Activated CD4-positive, alpha-beta T cell treated with anti-CD3 and anti-CD28 coated beads for 36 hours (primary cell): ENCODE results near the gene ADAMTS15. TPM values are rescaled to one million over a fixed set of nuclear protein-coding genes. Genes with fewer than 3 reads are reported as not detected.

Source experiments
- ATAC-seq: fragments of 200-7000 bp; cut with Tn5 transposase; one replicate; pipeline ENCODE4 v1.10.0; 2021; ENCODE audit warnings: mild to moderate bottlenecking, moderate library complexity
- CTCF ChIA-PET: fragments of 350-600 bp; sonication (Branson Sonifier 250); formaldehyde crosslinking; loops from one replicate; lab custom pipeline; 2021; ENCODE audit warnings: antibody characterized with exemption; lab: Charles Lee
- POLR2A ChIA-PET: fragments of 350-600 bp; sonication (Branson Sonifier 250); formaldehyde crosslinking; loops from one replicate; lab custom pipeline; 2021; ENCODE audit warnings: antibody characterized with exemption, inconsistent platforms; lab: Charles Lee
- DNase-seq: peaks from one replicate; pipeline ENCODE4 v3.0.0-alpha.2; 2020
- H3K27ac Mint-ChIP-seq: one replicate; pipeline ENCODE4 v1.8.0; 2021; ENCODE audit warnings: mixed read lengths
- H3K27me3 Mint-ChIP-seq: one replicate; pipeline ENCODE4 v1.8.0; 2021; ENCODE audit warnings: mixed read lengths
- H3K36me3 Mint-ChIP-seq: one replicate; pipeline ENCODE4 v1.8.0; 2021; ENCODE audit warnings: low read depth, mixed read lengths
- H3K4me1 Mint-ChIP-seq: one replicate; pipeline ENCODE4 v1.8.0; 2021; ENCODE audit warnings: mixed read lengths
- H3K4me3 Mint-ChIP-seq: one replicate; pipeline ENCODE4 v1.8.0; 2021; ENCODE audit warnings: mild to moderate bottlenecking, moderate library complexity, mixed read lengths
- H3K9me3 Mint-ChIP-seq: one replicate; pipeline ENCODE4 v1.8.0; 2021; ENCODE audit warnings: low read depth, mixed read lengths
- intact Hi-C, 2 experiments: fragments of 100-400 bp; cut with DNase I in 1 of 2; cut with micrococcal nuclease in 1 of 2; formaldehyde crosslinking; loops; one replicate each; pipeline versions ENCODE4 v1.14.2 to v1.15.1; 2022 to 2024; cut with DNase I, micrococcal nuclease
- total RNA-seq, 2 experiments: library from RNA; stranded (reverse); gene quantifications; one replicate each; pipeline ENCODE4 v1.2.3, GENCODE V29; 2021

The ADAMTS15 gene
- total RNA-seq, 2 experiments from 2014 or later, result not detected

DNA sequence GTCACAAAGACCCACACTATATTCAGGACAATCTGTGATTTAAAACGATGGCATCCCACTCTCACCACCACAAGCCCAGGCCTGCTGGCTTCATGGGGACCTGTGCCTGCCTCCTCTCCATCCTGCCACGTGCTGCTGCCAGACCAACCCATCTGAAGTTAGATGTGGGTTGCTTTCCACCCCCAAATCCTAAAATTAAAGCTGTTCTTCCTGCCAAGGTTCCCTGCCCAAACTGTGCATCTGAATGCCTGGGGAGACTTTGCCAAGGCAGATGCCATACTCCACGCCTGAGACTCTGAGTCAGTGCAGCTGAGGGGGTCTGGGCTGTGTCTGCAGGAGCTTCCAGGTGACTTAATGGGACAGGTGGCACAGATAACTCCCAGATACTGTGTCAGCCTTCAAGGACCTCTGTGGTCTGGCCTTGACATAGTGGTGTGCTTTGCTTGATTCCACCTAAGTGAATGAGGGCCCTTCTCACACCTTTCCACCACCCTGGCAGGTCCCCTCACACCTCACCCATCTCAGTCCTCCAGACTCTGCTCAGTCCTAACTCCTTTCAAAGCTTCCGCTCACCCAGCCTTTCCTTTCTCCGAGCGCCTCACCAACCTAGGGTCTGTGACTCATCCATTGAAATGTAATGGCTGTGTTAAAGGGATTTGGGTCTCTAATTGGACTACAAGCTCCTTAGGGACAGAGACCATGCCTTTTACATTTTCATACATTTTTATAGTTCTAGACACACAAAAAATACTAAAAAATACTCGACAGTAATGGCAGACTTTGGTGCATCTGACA is 38.7 kb upstream of the ADAMTS15 start:
- ChIA-PET CTCF (interaction anchor here (1.0 to 1.5 kb wide), 2 partner anchors 10 to 21 kb away, joined by 3 to 5 read pairs; no protein-coding TSS in a partner anchor), POLR2A (no interaction called here)
- intact Hi-C loops, result loop anchor here in 1 of 2 experiments (5.0 kb wide), 1 partner anchor 197 kb away; no protein-coding TSS in a partner anchor
- no peak overlapping the region for H3K27ac Mint-ChIP-seq
- H3K36me3 Mint-ChIP-seq, result no peaks in the 10 kb centered on the region
- no peak for DNase-seq
- H3K9me3 Mint-ChIP-seq, result no peaks in the 10 kb centered on the region
- no peak overlapping the region for H3K4me3 Mint-ChIP-seq
- H3K27me3 Mint-ChIP-seq, result peaks cover 12% of the 10 kb centered on the region
- H3K4me1 Mint-ChIP-seq, result no peaks in the 10 kb centered on the region
- ATAC-seq, result no peak

DNA sequence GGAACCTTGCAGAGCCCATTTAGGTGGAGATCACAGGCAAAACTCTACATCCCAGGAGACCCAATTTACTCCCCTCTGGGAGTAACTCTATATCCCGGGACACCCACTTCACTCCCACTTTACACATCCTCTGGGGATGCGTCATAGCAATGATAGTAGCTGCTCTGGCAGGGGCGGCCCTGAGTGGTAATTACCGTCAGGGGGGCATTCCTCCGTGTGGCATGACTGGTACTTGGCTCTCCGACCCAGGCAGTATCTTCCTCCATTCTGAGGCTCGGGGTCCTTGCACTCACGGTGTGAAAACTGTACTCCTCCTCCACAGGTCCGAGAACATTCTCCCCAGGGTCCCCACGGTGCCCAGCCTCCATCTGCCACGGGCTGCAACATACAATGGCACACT is 37.2 kb upstream of the ADAMTS15 start:
- CTCF ChIA-PET, result interaction anchor here (1.5 kb wide), 1 partner anchor 11 kb away, joined by 3 read pairs; no protein-coding TSS in a partner anchor
- DNase-seq, result no peak
- H3K4me3 Mint-ChIP-seq, result no peak overlapping the region
- ATAC-seq, result no peak
- no peaks in the 10 kb centered on the region for H3K4me1 Mint-ChIP-seq
- H3K27me3 Mint-ChIP-seq, result peaks cover 13% of the 10 kb centered on the region
- POLR2A ChIA-PET, result no interaction called here
- intact Hi-C loops, result loop anchor here in 1 of 2 experiments (5.0 kb wide), 1 partner anchor 199 kb away; no protein-coding TSS in a partner anchor
- no peak overlapping the region for H3K27ac Mint-ChIP-seq
- no peaks in the 10 kb centered on the region for H3K9me3 Mint-ChIP-seq
- no peaks in the 10 kb centered on the region for H3K36me3 Mint-ChIP-seq

DNA sequence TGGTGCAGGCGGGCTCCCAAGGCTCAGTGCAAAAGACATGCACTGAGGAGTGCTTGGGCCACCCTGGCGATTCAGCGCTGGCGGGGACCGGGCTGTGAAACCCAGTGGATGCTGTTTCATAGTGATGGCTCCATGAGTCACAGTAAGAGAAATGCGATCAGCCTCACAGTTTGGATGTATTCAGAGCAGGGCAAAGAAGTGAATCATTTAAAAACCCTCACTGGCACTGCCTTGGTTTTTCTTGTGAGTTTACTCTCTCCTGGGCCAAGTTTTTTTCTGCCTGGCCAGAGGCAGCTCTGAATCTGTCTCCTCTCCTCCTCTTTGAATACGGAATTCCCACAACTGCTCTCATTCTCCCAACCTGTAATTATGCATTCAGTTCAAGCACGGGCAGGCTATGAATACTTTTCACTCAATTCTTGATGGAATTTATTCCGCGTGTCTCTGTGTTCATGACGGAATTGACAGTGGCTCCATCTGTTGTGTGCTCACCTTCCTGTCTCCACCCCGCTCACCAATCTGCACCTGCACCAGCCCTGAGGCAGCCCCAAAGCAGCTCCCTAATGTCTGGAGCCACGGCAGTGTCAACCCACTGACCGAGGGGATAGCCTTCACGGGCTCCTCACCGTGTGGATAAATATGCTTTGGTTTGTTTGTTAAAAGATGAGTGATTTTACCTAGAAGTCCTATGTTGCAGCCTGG is 34.9 kb upstream of the ADAMTS15 start:
- Mint-ChIP-seq H3K4me3 (no peak overlapping the region), H3K9me3 (no peaks in the 10 kb centered on the region), H3K4me1 (no peaks in the 10 kb centered on the region), H3K27ac (no peak overlapping the region), H3K27me3 (peaks cover 13% of the 10 kb centered on the region), H3K36me3 (no peaks in the 10 kb centered on the region)
- POLR2A ChIA-PET, result no interaction called here
- CTCF ChIA-PET, result interaction anchor here (0.6 kb wide), 1 partner anchor 449 kb away, joined by 4 read pairs; no protein-coding TSS in a partner anchor
- peak; percentile 46 for DNase-seq
- peak; percentile 92 for ATAC-seq
- intact Hi-C loops, result loop anchor here in 1 of 2 experiments (5.0 kb wide), 1 partner anchor 201 kb away; no protein-coding TSS in a partner anchor

DNA sequence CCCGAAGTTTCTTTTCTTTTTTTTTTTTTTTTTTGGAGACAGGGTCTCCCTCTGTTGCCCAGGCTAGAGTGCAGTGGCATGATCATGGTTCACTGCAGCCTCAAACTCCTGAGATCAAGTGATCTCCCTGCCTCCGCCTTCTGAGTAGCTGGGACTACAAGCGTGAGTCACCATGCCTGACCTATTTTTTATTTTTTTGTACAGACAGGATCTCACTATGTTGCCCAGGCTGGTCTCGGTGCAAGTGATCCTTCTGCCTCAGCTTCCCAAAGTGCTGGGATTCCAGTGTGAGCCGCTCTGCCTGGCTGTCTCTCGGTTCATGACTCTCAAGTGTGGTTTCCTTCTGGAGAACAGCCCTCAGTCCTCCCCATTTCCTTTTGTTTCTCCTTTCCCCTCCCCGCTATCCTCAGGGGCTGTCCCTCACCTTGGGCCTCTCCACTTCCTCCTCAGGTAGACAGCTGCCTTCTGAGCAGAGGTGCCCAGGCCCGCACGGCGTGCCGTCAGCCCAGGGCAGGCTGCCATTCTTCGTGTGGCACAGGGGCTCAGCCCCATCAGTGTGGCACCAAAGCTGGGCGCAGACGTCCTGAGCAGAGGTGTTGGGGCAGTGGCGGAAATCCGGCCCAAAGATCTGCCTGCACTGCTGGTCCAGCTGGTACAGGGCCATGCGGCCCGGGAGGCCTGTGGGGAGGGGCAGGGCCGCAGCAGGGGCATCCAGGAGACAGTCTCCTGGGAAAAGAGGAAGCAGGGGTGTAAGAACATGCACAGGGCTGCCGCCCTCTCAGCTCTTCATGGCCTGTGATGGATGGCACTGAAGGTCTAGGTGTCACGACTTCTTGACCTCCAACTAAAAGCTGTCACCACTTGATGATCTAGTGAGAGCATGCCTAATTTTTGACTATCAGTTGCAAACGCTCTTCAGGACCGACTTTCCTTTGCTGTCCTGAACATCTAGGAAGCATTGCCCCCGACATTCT is 34.1 kb upstream of the ADAMTS15 start:
- H3K9me3 Mint-ChIP-seq, result no peaks in the 10 kb centered on the region
- no peak overlapping the region for H3K27ac Mint-ChIP-seq
- H3K27me3 Mint-ChIP-seq, result peaks cover 13% of the 10 kb centered on the region
- POLR2A ChIA-PET, result no interaction called here
- intact Hi-C loops, result loop anchor here in 1 of 2 experiments (5.0 kb wide), 1 partner anchor 202 kb away; no protein-coding TSS in a partner anchor
- H3K4me3 Mint-ChIP-seq, result no peak overlapping the region
- H3K36me3 Mint-ChIP-seq, result no peaks in the 10 kb centered on the region
- ATAC-seq (no peak), DNase-seq (no peak)
- H3K4me1 Mint-ChIP-seq, result no peaks in the 10 kb centered on the region
- CTCF ChIA-PET, result no interaction called here

DNA sequence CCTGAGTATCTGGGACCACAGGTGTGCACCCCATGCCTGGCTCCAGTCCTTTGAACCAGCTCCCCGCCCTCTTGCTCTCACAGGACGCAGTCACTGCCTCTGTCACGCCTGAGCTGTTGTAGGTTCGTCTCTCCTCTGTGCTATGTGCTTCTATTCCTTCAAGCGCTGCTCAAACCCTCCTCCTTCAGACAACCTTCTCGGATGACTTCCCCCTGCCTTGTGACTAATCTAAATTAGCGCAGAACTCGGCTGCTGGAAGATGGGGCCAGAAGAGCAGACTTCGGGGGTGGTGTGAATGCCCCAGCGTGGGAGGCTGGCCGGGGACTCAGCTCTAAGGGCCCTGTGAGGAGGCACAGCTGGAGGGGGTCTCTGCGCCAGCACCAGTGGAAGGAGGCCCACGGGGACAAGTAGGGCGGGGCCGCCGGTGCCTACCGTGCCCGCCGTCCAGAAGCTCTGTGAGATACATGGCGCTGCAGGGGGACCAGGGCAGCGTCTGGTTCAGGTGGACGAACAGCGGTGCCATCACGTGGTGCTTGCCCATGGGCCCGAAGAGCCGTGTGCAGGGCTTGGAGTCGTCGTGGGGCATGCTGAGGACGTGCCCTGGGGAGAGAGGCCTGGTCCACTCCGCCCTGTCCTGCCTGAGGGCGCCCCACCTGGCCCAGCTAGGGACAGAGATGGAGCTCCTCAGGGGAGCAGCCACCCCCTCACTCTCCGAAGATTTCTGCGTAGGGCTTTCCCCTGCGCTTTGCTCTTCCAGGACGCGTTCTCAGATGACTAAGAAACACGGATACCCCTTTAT is 32.5 kb upstream of the ADAMTS15 start:
- Mint-ChIP-seq H3K27me3 (peaks cover 8% of the 10 kb centered on the region), H3K9me3 (no peaks in the 10 kb centered on the region), H3K4me3 (no peak overlapping the region), H3K4me1 (no peaks in the 10 kb centered on the region), H3K36me3 (no peaks in the 10 kb centered on the region), H3K27ac (no peak overlapping the region)
- no peak for DNase-seq
- ATAC-seq, result no peak
- intact Hi-C loops, result no loop called here
- CTCF ChIA-PET, result no interaction called here
- POLR2A ChIA-PET, result no interaction called here

DNA sequence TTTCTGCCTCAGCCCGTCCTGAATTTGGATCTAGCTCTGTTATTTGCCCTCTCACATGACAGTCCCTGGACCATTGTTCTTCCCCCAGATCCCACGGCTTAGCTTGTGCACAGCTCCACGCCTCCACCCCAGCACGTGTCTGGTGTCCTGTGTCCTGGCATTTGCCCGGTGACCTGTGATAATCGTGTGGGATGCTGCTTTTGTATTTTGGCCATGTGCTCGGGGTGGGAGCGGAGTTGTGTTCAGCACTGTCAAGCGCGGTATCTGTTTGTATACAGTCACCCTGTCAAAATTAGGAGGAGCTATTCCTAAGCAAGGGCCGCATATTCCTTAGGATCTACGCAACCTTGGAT is 31.9 kb upstream of the ADAMTS15 start:
- H3K4me1 Mint-ChIP-seq, result no peaks in the 10 kb centered on the region
- POLR2A ChIA-PET, result no interaction called here

DNA sequence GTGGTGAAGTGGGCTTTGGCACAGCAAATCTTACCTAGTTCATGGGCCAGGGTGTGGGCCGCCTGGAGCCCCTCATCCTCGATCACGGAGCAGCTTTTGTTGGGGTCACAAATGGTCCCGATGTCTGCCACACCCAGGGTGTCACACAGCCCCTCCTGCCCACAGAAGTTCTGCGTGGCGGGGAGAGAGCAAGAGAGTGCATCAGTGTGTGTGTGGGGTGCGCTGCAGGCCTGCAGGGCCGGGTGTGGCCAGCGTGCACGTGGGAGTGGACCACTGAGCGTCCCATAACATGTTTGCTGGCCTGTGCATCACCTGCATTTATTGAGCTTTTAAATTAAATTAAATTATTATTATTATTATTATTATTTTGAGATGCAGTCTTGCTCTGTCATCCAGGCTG is 31.5 kb upstream of the ADAMTS15 start:
- POLR2A ChIA-PET, result no interaction called here
- H3K36me3 Mint-ChIP-seq, result no peaks in the 10 kb centered on the region
- CTCF ChIA-PET, result interaction anchor here (1.9 kb wide), 1 partner anchor 445 kb away, joined by 6 read pairs; no protein-coding TSS in a partner anchor

More for the DNA sequence above, 31.9 kb upstream of the ADAMTS15 start:
- DNase-seq (no peak), ATAC-seq (no peak)
- Mint-ChIP-seq H3K27me3 (peaks cover 5% of the 10 kb centered on the region), H3K36me3 (no peaks in the 10 kb centered on the region), H3K9me3 (no peaks in the 10 kb centered on the region), H3K4me3 (no peak overlapping the region), H3K27ac (no peak overlapping the region)
- CTCF ChIA-PET, result no interaction called here
- intact Hi-C loops, result no loop called here

DNA sequence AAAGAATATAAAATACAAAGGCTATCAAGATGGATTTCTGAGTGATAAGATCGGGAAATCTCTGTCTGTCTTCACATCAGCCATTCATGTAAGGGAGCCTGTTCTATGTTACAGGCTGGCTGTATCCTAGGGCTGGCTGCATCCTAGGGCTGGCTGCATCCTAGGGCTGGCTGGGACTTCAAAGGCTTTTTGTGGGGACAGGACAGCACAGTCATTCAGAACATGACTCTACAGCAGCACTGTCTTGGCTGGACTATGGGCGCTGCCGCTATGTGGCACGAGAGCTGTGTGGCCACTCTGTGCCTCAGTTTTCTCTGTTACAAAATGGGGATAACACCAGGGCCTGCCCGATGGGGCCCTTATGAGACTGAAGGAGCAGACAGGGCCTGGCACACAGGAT is 30.2 kb upstream of the ADAMTS15 start:
- ATAC-seq, result no peak
- Mint-ChIP-seq H3K4me3 (no peak overlapping the region), H3K27me3 (peaks cover 5% of the 10 kb centered on the region), H3K9me3 (no peaks in the 10 kb centered on the region), H3K27ac (no peak overlapping the region), H3K36me3 (no peaks in the 10 kb centered on the region), H3K4me1 (no peaks in the 10 kb centered on the region)
- POLR2A ChIA-PET, result no interaction called here
- CTCF ChIA-PET, result interaction anchor here (1.9 kb wide), 1 partner anchor 444 kb away, joined by 6 read pairs; no protein-coding TSS in a partner anchor
- intact Hi-C loops, result no loop called here
- DNase-seq, result no peak

More for the DNA sequence above, 31.5 kb upstream of the ADAMTS15 start:
- intact Hi-C loops, result no loop called here
- peaks cover 5% of the 10 kb centered on the region for H3K27me3 Mint-ChIP-seq
- ATAC-seq, result no peak
- H3K27ac Mint-ChIP-seq, result no peak overlapping the region
- no peak for DNase-seq
- no peaks in the 10 kb centered on the region for H3K9me3 Mint-ChIP-seq
- no peaks in the 10 kb centered on the region for H3K4me1 Mint-ChIP-seq
- H3K4me3 Mint-ChIP-seq, result no peak overlapping the region

DNA sequence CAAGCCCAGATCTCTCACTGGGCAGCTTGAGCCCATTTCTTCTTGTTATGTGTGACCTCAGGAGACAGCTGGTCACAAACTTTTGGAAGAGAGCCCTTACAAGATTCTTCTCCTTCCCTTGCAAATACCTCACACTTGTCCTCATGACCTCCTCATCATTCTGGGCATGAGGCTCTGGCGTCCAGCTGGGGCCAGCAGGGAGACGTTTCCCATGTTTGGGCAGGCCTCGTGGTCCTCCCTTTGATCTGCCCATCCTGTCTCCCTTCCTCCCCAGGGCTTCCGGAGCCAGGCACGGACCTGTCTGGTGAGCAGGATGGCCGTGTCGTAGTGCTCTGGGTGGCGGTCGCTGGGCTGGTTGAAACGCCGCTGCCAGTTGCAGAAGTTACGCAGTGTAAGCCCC is 29.7 kb upstream of the ADAMTS15 start:
- CTCF ChIA-PET, result interaction anchor here (1.9 kb wide), 1 partner anchor 444 kb away, joined by 6 read pairs; no protein-coding TSS in a partner anchor
- ATAC-seq, result no peak

DNA sequence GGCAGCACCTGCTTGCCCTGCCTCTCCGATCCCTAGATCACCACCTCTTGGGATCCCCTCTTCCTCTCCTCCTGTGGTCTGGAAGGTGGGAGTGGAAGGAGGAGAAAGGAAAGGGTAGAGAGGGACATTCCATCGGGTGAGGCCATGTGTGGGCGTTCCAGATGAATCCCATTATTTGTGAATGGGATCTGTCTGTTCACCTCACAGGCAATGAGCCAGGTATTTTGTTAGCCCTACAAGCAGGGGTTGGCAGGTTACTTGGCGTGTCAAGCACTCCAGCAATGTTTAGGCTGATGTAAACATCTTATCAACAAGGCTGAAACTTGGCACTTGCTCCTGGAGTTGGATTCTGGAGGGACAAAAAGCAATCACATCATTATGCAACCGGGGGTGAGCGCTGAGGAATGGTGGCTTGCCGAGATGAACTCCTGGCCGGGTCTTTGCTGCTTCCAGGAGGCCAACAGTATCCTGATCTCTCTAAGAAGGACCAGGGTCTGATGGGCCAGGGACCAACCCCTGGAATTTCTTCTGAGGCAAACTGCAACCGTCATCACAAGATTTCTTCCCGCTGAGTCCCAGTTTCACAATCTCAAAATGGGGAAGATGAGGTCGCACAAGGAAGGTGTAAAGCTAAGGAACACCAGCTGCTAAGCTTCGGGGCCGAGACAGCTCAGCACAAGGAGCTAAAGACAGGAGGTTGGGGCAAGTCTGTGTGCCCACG is 27.8 kb upstream of the ADAMTS15 start:
- CTCF ChIA-PET, result interaction anchor here (0.8 to 0.9 kb wide), 2 partner anchors 25 to 325 kb away, joined by 4 read pairs; no protein-coding TSS in a partner anchor
- Mint-ChIP-seq H3K9me3 (no peaks in the 10 kb centered on the region), H3K4me3 (no peak overlapping the region), H3K27me3 (peaks cover 12% of the 10 kb centered on the region), H3K27ac (no peak overlapping the region), H3K36me3 (no peaks in the 10 kb centered on the region), H3K4me1 (no peaks in the 10 kb centered on the region)
- DNase-seq (no peak), ATAC-seq (no peak)
- POLR2A ChIA-PET, result no interaction called here
- intact Hi-C loops, result no loop called here

More for the DNA sequence above, 29.7 kb upstream of the ADAMTS15 start:
- Mint-ChIP-seq H3K4me3 (no peak overlapping the region), H3K27ac (no peak overlapping the region), H3K9me3 (no peaks in the 10 kb centered on the region), H3K36me3 (no peaks in the 10 kb centered on the region), H3K4me1 (no peaks in the 10 kb centered on the region), H3K27me3 (peaks cover 5% of the 10 kb centered on the region)
- DNase-seq, result no peak
- POLR2A ChIA-PET, result no interaction called here
- intact Hi-C loops, result no loop called here
